Nephron progenitor cell (in vitro differentiated cells): ENCODE results near the gene STK33.

Source experiments
- DNase-seq: peaks from one replicate; pipeline ENCODE4 v3.0.0; 2021
- H3K27ac Mint-ChIP-seq: 2 replicates; pipeline ENCODE4 v1.8.0; 2021; ENCODE audit warnings: mild to moderate bottlenecking, moderate library complexity, mixed read lengths
- H3K27me3 Mint-ChIP-seq: 2 replicates; pipeline ENCODE4 v1.8.0; 2021; ENCODE audit warnings: mild to moderate bottlenecking, low read depth, mixed read lengths; ENCODE audit not compliant: poor library complexity
- H3K36me3 Mint-ChIP-seq: 2 replicates; pipeline ENCODE4 v1.8.0; 2021; ENCODE audit warnings: low read depth, mixed read lengths
- H3K4me1 Mint-ChIP-seq: 2 replicates; pipeline ENCODE4 v1.8.0; 2021; ENCODE audit warnings: mixed read lengths
- H3K4me3 Mint-ChIP-seq: 2 replicates; pipeline ENCODE4 v1.8.0; 2021; ENCODE audit warnings: mild to moderate bottlenecking, moderate library complexity, mixed read lengths
- H3K9me3 Mint-ChIP-seq: 2 replicates; pipeline ENCODE4 v1.8.0; 2021; ENCODE audit warnings: mild to moderate bottlenecking, moderate library complexity, mixed read lengths
- TF ChIP-seq, protein P1 (sequence below): fragments of 200-600 bp; sonication (generic); IDR thresholded peaks from 2 replicates; pipeline ENCODE4 v1.5.0; 2021; ENCODE audit warnings: antibody characterized with exemption

STK33 gene

DNA sequence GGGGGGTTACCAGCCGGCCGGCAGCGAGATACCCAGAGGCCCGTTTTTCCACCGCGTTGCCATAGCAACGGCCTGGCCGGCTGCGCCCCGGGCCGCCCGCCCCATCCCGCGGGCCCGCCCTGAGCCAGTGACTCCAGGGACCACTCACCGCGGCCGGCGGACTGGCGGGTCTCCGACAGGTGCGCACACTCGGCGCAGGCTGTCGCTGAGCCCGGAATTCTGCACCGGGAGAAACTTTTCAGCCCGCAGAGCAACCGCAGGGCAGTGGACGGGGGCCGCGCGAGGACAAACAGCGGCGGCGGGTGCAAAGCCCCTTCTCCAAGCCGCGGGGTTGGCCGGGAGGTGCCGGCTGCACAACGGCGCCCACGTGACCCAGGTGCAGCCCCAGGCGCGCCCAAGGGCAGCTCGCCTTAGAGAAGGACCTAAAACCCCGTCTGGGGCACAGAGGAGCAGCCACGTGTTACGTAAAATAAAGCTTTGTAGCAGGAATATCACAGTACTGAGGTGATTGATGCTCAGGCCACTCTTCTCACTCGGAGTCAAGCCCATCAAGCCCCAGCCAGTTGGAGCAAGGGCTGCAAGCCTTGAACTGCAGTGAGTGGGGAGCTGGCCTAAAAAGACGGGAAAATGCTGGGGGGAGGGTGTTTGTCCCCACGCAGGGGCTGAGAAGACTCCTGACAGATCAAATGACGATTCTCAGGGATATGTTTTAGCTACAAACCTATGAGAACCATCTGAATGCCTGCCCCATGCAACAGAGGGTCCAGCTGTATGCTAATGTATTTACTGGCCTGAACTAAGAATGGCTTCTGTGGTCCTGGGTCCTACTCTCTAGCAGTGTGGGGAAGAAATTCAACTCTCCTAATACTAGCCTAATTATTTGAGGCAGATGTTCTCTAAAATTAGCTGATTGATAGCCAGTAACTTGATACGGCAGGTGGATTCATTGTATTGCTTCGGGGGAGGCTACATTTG lies at the start of gene STK33:
STK33 (minus strand) TSS at position 294 of the 975 bp plus-strand sequence. CDS start 119,323 bp downstream, outside the sequence.
- DNase-seq = peak; percentile 77
- H3K4me3 Mint-ChIP-seq = peak within 1 kb of the TSS; percentile 91
- TF ChIP-seq, protein P1, sequence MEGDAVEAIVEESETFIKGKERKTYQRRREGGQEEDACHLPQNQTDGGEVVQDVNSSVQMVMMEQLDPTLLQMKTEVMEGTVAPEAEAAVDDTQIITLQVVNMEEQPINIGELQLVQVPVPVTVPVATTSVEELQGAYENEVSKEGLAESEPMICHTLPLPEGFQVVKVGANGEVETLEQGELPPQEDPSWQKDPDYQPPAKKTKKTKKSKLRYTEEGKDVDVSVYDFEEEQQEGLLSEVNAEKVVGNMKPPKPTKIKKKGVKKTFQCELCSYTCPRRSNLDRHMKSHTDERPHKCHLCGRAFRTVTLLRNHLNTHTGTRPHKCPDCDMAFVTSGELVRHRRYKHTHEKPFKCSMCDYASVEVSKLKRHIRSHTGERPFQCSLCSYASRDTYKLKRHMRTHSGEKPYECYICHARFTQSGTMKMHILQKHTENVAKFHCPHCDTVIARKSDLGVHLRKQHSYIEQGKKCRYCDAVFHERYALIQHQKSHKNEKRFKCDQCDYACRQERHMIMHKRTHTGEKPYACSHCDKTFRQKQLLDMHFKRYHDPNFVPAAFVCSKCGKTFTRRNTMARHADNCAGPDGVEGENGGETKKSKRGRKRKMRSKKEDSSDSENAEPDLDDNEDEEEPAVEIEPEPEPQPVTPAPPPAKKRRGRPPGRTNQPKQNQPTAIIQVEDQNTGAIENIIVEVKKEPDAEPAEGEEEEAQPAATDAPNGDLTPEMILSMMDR = no peak
- H3K27ac Mint-ChIP-seq = no peak within 1 kb of the TSS
- H3K9me3 Mint-ChIP-seq = no peaks in the 10 kb centered on the region
- peaks cover 33% of the 10 kb centered on the region for H3K4me1 Mint-ChIP-seq
- H3K36me3 Mint-ChIP-seq = no peaks in the 10 kb centered on the region
- H3K27me3 Mint-ChIP-seq = peaks cover 7% of the 10 kb centered on the region

DNA sequence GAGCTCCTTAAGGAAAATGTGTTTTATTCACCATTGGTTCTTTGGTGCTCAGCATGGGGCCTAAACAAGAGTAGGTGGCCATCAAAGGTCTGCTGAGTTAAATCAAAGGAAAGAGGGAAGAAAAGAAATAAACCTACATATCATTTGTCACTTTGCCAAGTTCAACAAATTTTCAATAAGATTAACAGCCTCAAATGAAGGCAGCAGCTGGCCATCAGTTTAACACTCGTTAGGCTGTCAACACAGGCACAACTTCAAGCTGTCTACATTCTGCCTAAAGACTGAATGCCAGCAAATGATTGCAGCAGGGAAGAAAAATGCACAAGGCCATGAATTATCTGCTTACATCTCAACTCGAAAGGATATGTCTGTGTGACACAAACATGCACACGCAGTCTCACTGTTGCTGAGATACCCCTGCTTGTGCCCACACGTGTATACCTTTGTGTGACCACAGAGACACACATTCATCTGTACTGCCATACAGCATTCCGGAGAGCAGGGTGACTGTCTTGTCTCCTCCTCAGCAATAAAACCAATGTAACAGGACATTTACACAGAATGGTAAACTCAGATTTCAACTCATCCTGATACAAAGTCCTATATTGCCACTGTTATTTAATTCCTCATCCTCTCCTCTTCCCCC lies 48.3 kb upstream of the STK33 start:
- TF ChIP-seq, protein P1 = no peak

DNA sequence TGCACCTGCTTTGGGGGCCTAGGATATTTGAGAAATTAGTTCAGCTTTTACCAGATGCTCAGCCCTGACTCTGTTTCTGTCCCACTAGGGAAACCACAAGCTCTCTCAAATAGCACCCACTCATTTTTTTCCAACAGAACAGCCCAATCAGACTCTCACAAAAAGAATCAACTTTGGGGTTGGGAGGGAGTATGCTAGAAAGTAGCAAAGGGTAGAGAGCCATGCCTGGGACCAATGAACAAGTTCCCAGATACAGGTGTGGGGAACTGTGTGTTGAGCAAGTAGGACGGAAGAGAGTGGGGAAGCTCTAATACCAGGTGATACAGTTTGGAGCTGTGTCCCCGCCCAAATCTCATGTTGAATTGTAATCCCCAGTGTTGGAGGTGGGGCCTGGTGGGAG lies 47.3 kb upstream of the STK33 start:
- H3K4me3 Mint-ChIP-seq = no peak overlapping the region
- peaks cover 7% of the 10 kb centered on the region for H3K36me3 Mint-ChIP-seq
- H3K27ac Mint-ChIP-seq = no peak overlapping the region
- peaks cover 4% of the 10 kb centered on the region for H3K9me3 Mint-ChIP-seq
- TF ChIP-seq, protein P1 = no peak
- DNase-seq = no peak
- peaks cover 7% of the 10 kb centered on the region for H3K4me1 Mint-ChIP-seq
- peaks cover 3% of the 10 kb centered on the region for H3K27me3 Mint-ChIP-seq

More for the DNA sequence above, 48.3 kb upstream of the STK33 start:
- H3K27me3 Mint-ChIP-seq = peaks cover 3% of the 10 kb centered on the region
- H3K27ac Mint-ChIP-seq = no peak overlapping the region
- DNase-seq = no peak
- no peaks in the 10 kb centered on the region for H3K9me3 Mint-ChIP-seq
- H3K4me3 Mint-ChIP-seq = no peak overlapping the region
- no peaks in the 10 kb centered on the region for H3K36me3 Mint-ChIP-seq
- H3K4me1 Mint-ChIP-seq = peaks cover 7% of the 10 kb centered on the region

DNA sequence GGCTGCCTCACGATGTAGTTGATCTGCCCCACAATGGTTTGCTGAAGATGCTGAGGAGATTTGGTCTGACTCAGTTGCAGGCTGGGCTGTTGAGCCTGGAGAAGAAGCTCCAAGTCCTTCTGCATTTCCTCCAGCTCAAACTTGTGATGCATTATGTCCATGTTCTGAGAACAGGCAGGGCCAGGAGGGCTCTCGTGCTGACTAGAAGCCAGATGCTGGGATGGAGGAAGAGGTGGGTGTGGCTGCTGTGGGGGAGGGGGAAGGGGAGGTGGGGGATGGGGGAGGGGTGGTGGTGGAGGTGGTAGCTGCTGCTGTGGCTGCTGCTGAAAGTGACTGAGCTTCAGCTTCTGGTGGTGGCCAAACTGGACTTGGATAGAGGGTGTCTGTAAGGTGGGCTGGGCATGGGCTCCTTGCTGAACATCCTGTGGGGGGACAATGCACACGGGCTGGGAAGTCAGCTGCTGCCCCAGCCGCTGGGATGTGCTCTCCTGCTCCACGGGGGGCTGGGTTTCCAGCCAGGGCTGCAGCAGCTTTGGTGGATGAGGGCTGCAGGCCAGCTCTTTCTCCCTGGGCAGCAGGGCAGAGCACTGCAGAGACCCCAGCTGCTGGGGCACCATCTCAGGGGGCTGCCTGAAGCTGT lies 46.4 kb upstream of the STK33 start:
- DNase-seq = no peak
- peaks cover 10% of the 10 kb centered on the region for H3K9me3 Mint-ChIP-seq
- TF ChIP-seq, protein P1 = no peak
- no peak overlapping the region for H3K4me3 Mint-ChIP-seq
- H3K36me3 Mint-ChIP-seq = peaks cover 14% of the 10 kb centered on the region
- H3K27me3 Mint-ChIP-seq = peaks cover 6% of the 10 kb centered on the region
- no peak overlapping the region for H3K27ac Mint-ChIP-seq
- H3K4me1 Mint-ChIP-seq = peaks cover 7% of the 10 kb centered on the region

GRCh38 chr11:8639655-8640054 lies 45.6 kb upstream of the STK33 start:
- Mint-ChIP-seq H3K4me1 (peaks cover 7% of the 10 kb centered on the region), H3K27me3 (peaks cover 6% of the 10 kb centered on the region), H3K36me3 (peaks cover 14% of the 10 kb centered on the region), H3K9me3 (peaks cover 10% of the 10 kb centered on the region), H3K27ac (no peak overlapping the region), H3K4me3 (no peak overlapping the region)
- no peak for DNase-seq
- TF ChIP-seq, protein P1 = no peak
